Measurements from ENCODE around the gene TULP4. TPM values are rescaled to one million over a fixed set of nuclear protein-coding genes. Genes with fewer than 3 reads are reported as not detected.
A peak's percentile ranks its signal among the peaks of the same experiment; 100 is the strongest.
"Not testable (repeated sequence)": the region's sequence is repeated elsewhere in the genome, so short reads cannot be mapped to it uniquely, and the experiment has no call there.

The TULP4 gene
- total RNA-seq, 1 donor from 2014 or later, result 100 TPM

- TF ChIP-seq, protein P1, sequence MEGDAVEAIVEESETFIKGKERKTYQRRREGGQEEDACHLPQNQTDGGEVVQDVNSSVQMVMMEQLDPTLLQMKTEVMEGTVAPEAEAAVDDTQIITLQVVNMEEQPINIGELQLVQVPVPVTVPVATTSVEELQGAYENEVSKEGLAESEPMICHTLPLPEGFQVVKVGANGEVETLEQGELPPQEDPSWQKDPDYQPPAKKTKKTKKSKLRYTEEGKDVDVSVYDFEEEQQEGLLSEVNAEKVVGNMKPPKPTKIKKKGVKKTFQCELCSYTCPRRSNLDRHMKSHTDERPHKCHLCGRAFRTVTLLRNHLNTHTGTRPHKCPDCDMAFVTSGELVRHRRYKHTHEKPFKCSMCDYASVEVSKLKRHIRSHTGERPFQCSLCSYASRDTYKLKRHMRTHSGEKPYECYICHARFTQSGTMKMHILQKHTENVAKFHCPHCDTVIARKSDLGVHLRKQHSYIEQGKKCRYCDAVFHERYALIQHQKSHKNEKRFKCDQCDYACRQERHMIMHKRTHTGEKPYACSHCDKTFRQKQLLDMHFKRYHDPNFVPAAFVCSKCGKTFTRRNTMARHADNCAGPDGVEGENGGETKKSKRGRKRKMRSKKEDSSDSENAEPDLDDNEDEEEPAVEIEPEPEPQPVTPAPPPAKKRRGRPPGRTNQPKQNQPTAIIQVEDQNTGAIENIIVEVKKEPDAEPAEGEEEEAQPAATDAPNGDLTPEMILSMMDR (IDR thresholded peaks at IDR 0.05), result no peak
- no peak for DNase-seq (ENCODE audit: extremely low spot score, unreplicated experiment)
- Mint-ChIP-seq H3K4me3 (ENCODE audit: unreplicated experiment) (no peak overlapping the region), H3K4me1 (ENCODE audit: unreplicated experiment) (peaks cover 8% of the 10 kb centered on the region), H3K36me3 (ENCODE audit: unreplicated experiment) (no peaks in the 10 kb centered on the region), H3K9me3 (ENCODE audit: unreplicated experiment) (no peaks in the 10 kb centered on the region), H3K27me3 (ENCODE audit: unreplicated experiment) (peaks cover 2% of the 10 kb centered on the region), H3K27ac (ENCODE audit: unreplicated experiment) (no peak overlapping the region)
Observed at GRCh38 chr6:158548418-158549161, 236.3 kb downstream of the TULP4 start.

- H3K27ac Mint-ChIP-seq (ENCODE audit: unreplicated experiment), result no peak overlapping the region
- H3K36me3 Mint-ChIP-seq (ENCODE audit: unreplicated experiment), result no peaks in the 10 kb centered on the region
- H3K4me3 Mint-ChIP-seq (ENCODE audit: unreplicated experiment), result no peak overlapping the region
- H3K4me1 Mint-ChIP-seq (ENCODE audit: unreplicated experiment), result peaks cover 17% of the 10 kb centered on the region
- TF ChIP-seq, protein P1 (IDR thresholded peaks at IDR 0.05), result no peak
- H3K27me3 Mint-ChIP-seq (ENCODE audit: unreplicated experiment), result peaks cover 2% of the 10 kb centered on the region
- no peaks in the 10 kb centered on the region for H3K9me3 Mint-ChIP-seq (ENCODE audit: unreplicated experiment)
- DNase-seq (ENCODE audit: extremely low spot score, unreplicated experiment), result no peak
Observed at GRCh38 chr6:158552055-158552795, 240.0 kb downstream of the TULP4 start.

GRCh38 chr6:158552796-158553138 is 240.5 kb downstream of the TULP4 start:
- peaks cover 17% of the 10 kb centered on the region for H3K4me1 Mint-ChIP-seq (ENCODE audit: unreplicated experiment)
- TF ChIP-seq, protein P1 (IDR thresholded peaks at IDR 0.05), result no peak
- H3K27ac Mint-ChIP-seq (ENCODE audit: unreplicated experiment), result no peak overlapping the region
- peaks cover 2% of the 10 kb centered on the region for H3K27me3 Mint-ChIP-seq (ENCODE audit: unreplicated experiment)
- no peaks in the 10 kb centered on the region for H3K9me3 Mint-ChIP-seq (ENCODE audit: unreplicated experiment)
- no peak overlapping the region for H3K4me3 Mint-ChIP-seq (ENCODE audit: unreplicated experiment)
- no peaks in the 10 kb centered on the region for H3K36me3 Mint-ChIP-seq (ENCODE audit: unreplicated experiment)
- no peak for DNase-seq (ENCODE audit: extremely low spot score, unreplicated experiment)

- TF ChIP-seq, protein P1 (IDR thresholded peaks at IDR 0.05), result no peak
- Mint-ChIP-seq H3K27ac (ENCODE audit: unreplicated experiment) (peak overlapping the region; percentile 0), H3K4me1 (ENCODE audit: unreplicated experiment) (peaks cover 11% of the 10 kb centered on the region), H3K27me3 (ENCODE audit: unreplicated experiment) (peaks cover 2% of the 10 kb centered on the region), H3K9me3 (ENCODE audit: unreplicated experiment) (no peaks in the 10 kb centered on the region), H3K36me3 (ENCODE audit: unreplicated experiment) (no peaks in the 10 kb centered on the region), H3K4me3 (ENCODE audit: unreplicated experiment) (no peak overlapping the region)
- DNase-seq (ENCODE audit: extremely low spot score, unreplicated experiment), result no peak
Observed at GRCh38 chr6:158554611-158555361, 242.5 kb downstream of the TULP4 start.

- Mint-ChIP-seq H3K9me3 (ENCODE audit: unreplicated experiment) (no peaks in the 10 kb centered on the region), H3K27ac (ENCODE audit: unreplicated experiment) (no peak overlapping the region), H3K36me3 (ENCODE audit: unreplicated experiment) (no peaks in the 10 kb centered on the region), H3K4me3 (ENCODE audit: unreplicated experiment) (no peak overlapping the region), H3K4me1 (ENCODE audit: unreplicated experiment) (peaks cover 14% of the 10 kb centered on the region), H3K27me3 (ENCODE audit: unreplicated experiment) (peaks cover 2% of the 10 kb centered on the region)
- no peak for DNase-seq (ENCODE audit: extremely low spot score, unreplicated experiment)
- TF ChIP-seq, protein P1 (IDR thresholded peaks at IDR 0.05), result no peak
Observed at GRCh38 chr6:158556113-158556512, 243.8 kb downstream of the TULP4 start.

DNA sequence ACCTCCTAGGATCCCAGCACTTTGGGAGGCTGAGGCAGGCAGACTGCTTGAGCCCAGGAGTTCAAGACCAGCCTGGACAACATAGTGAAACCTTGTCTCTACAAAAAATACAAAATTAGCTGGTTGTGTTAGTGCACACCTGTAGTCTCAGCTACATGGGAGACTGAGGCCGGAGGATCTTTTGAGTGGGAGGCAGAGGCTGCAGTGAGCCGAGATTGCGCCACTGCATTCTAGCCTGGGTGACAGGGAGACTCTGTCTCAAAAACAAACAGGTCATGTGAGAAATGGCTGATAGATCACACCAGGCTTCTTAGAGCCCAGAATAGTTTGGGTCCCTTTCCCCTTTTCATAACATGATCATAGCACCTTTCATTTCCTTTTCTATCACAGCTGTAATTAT is 244.8 kb downstream of the TULP4 start:
- H3K4me1 Mint-ChIP-seq (ENCODE audit: unreplicated experiment), result peaks cover 24% of the 10 kb centered on the region
- not testable (repeated sequence) for H3K27ac Mint-ChIP-seq (ENCODE audit: unreplicated experiment); H3K36me3 Mint-ChIP-seq (ENCODE audit: unreplicated experiment); H3K9me3 Mint-ChIP-seq (ENCODE audit: unreplicated experiment); DNase-seq (ENCODE audit: extremely low spot score, unreplicated experiment); H3K4me3 Mint-ChIP-seq (ENCODE audit: unreplicated experiment); H3K27me3 Mint-ChIP-seq (ENCODE audit: unreplicated experiment)

Data from osteocyte (in vitro differentiated cells).